ENCODE results near the gene CCDC191. TPM values are rescaled to one million over a fixed set of nuclear protein-coding genes. Genes with fewer than 3 reads are reported as not detected.
A peak's percentile ranks its signal among the peaks of the same experiment; 100 is the strongest.

The CCDC191 gene, protein sequence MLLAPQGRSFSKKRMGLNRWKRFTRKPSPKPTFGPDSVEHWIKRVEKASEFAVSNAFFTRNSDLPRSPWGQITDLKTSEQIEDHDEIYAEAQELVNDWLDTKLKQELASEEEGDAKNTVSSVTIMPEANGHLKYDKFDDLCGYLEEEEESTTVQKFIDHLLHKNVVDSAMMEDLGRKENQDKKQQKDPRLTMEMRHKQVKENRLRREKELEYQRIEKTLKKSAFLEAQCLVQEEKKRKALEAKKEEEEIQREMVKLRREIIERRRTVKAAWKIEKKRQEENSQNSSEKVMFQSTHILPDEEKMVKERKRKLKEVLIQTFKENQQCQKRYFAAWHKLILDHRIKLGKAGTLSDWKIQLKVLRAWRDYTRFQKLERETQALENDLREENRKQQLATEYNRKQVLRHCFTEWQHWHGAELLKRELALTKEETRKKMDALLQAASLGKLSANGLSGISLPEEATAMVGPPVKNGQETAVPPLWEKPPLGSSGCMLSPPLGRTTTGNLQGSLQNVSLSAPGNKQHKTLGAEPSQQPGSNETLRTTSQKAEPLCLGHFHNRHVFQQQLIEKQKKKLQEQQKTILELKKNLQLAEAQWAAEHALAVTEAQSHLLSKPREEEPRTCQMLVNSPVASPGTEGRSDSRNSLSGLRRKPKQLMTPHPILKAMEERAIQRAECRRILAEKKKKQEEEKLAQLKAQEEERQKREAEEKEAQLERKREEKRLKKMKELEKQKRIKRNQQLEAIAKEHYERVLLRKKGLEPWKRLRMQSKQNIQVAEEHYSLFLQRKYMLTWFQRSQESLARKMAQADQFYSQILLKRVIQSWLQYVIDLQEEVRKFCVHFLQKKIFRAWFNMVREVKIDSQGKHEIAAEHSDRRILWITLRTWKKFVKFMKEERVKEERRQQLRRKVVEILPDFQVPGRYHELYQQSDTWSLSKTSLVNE
- total RNA-seq (2014; rRNA removed; shearing (Covaris generic)) = 0.49 and 0.54 TPM in 2 replicates

- in situ Hi-C loops (cut with HindIII; ENCODE audit: low sequenced_read_pairs) = no loop called here
- peak; percentile 99 for DNase-seq (ENCODE audit: low spot score)
These were observed at the start of gene CCDC191, which contains the start of gene QTRT2 for GRCh38 chr3:114056130-114057010. TSS of gene CCDC191 (minus strand) at chr3:114056526. CDS start at chr3:114056466, 60 bp downstream. TSS of gene QTRT2 (plus strand) at chr3:114056737. CDS start at chr3:114065258, 8,521 bp downstream.

DNA sequence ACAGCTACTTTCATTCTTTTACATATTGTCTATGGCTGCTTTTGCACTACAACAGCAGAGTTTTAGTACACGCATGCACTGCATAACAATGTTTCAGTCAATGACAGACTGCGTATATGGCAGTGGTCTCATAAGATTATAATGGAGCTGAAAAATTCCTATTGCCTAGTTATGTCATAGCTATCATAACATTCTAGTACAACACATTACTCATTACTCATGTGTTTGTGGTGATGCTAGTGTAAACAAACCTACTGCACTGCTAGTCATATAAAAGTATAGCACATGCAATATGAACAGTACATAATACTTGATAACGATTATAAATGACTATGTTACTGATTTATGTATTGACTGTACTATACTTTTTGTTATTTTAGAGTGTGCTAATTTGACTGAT is 48.1 kb upstream of the CCDC191 start:
- no peak for DNase-seq (ENCODE audit: low spot score)
- in situ Hi-C loops (cut with HindIII; ENCODE audit: low sequenced_read_pairs) = no loop called here

GRCh38 chr3:114103858-114104257 is 47.5 kb upstream of the CCDC191 start:
- in situ Hi-C loops (cut with HindIII; ENCODE audit: low sequenced_read_pairs) = no loop called here
- no peak for DNase-seq (ENCODE audit: low spot score)

- DNase-seq (ENCODE audit: low spot score) = no peak
- in situ Hi-C loops (cut with HindIII; ENCODE audit: low sequenced_read_pairs) = no loop called here
These were observed 46.9 kb upstream of the CCDC191 start for GRCh38 chr3:114103181-114103580.

DNA sequence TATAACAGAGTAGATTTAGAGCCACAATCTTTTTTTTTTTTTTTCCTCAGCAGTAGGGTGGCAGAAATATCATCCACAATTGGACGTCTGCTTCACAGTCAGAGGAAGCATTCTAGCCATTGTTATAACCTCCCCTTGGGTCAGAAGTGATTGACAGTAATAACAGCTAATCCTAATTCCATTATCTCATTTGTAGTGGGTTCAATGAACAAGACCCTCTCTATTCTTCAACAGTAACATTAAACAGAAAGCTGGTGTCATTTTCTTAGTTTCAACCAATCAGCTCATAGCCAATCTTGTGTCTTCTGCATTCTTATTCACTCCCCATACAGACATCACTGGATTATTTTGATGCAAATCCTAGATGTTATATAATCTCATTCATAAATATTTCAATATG is 44.8 kb upstream of the CCDC191 start:
- no peak for DNase-seq (ENCODE audit: low spot score)
- in situ Hi-C loops (cut with HindIII; ENCODE audit: low sequenced_read_pairs) = no loop called here

GRCh38 chr3:114095796-114096195 is 39.5 kb upstream of the CCDC191 start:
- in situ Hi-C loops (cut with HindIII; ENCODE audit: low sequenced_read_pairs) = no loop called here
- DNase-seq (ENCODE audit: low spot score) = no peak

DNA sequence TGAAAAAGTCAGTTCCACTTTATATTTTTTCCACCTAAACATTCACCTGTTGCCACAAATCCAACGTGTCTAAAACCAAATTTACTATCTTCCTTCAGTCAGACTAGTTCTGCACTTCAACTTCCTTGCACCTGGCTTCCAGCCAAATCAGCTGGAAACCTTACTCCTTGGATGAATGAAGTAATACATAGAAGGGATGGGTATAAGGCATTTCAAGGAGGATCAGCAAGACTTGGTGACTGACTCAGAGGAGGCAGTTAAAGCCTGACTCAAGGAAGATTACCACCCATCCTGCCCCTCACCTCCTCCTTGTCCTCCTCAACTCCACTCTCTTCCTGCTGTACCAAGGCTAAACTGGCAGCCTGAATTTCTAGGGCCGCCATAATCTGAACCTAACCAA is 37.3 kb upstream of the CCDC191 start:
- DNase-seq (ENCODE audit: low spot score) = peak; percentile 2
- in situ Hi-C loops (cut with HindIII; ENCODE audit: low sequenced_read_pairs) = no loop called here

- in situ Hi-C loops (cut with HindIII; ENCODE audit: low sequenced_read_pairs) = no loop called here
- no peak for DNase-seq (ENCODE audit: low spot score)
These were observed 36.7 kb upstream of the CCDC191 start for GRCh38 chr3:114093016-114093380.

- in situ Hi-C loops (cut with HindIII; ENCODE audit: low sequenced_read_pairs) = no loop called here
- no peak for DNase-seq (ENCODE audit: low spot score)
These were observed 36.1 kb upstream of the CCDC191 start for GRCh38 chr3:114092151-114093015.

DNA sequence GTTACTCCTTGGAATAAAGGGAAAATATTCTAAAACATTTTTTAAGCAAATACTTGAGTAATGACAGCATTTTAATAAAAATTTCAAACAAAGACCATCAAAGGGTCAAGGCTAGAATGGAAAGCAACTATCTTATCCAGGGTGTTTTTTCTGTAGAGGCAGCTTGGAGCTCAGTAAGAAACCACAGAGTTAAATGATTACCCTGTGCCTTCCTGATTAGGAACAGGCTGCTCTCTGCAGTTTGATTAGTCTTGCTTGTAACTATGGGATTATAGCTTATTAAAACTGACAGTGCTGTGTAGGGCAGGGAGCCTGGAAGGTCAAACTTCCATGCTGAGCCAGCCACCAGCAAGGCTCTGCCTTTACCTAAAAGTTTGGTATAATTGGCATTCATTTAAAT is 33.3 kb upstream of the CCDC191 start:
- no peak for DNase-seq (ENCODE audit: low spot score)
- in situ Hi-C loops (cut with HindIII; ENCODE audit: low sequenced_read_pairs) = no loop called here

- DNase-seq (ENCODE audit: low spot score) = no peak
- in situ Hi-C loops (cut with HindIII; ENCODE audit: low sequenced_read_pairs) = no loop called here
These were observed 30.0 kb upstream of the CCDC191 start for GRCh38 chr3:114086356-114086755.

GRCh38 chr3:114083112-114083511 is 26.8 kb upstream of the CCDC191 start:
- in situ Hi-C loops (cut with HindIII; ENCODE audit: low sequenced_read_pairs) = no loop called here
- DNase-seq (ENCODE audit: low spot score) = no peak

- in situ Hi-C loops (cut with HindIII; ENCODE audit: low sequenced_read_pairs) = no loop called here
- no peak for DNase-seq (ENCODE audit: low spot score)
These were observed 24.7 kb upstream of the CCDC191 start for GRCh38 chr3:114081037-114081436.

DNA sequence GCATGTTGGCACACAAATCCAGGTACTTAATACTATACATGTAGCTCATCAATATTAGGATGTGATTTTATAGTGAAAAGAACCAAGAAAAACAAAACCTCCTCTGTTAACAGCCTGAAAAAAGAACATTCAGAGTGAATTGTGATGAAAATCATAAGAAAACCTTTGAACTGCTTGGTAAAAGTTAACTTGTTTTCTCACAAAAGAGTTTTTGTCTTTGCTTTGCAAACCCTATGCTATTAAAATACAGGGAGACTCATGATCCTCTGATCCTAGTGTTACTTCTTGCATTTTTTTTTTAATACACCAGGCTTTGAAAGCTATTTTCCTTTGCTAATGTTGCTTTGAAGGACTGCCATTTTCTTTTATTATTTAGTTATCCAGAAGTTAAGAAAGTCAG is 23.9 kb upstream of the CCDC191 start:
- no peak for DNase-seq (ENCODE audit: low spot score)
- in situ Hi-C loops (cut with HindIII; ENCODE audit: low sequenced_read_pairs) = no loop called here

DNA sequence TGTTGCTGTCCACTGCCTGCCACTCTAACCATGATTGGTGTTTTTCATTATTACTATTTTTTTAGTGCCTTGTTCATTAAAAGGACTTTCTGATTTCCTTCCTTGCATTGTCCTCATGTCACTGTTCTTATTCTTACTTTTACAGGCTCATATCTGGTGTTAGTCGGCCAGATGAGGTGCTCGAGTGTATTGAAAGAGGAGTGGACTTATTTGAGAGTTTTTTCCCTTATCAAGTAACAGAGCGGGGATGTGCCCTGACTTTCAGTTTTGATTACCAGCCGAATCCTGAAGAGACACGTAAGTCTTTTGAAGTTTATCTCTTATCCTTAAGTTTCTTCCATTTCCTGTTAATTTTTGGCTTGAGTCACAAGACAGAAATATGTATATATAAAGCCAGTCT is 23.4 kb upstream of the CCDC191 start:
- DNase-seq (ENCODE audit: low spot score) = no peak
- in situ Hi-C loops (cut with HindIII; ENCODE audit: low sequenced_read_pairs) = no loop called here

DNA sequence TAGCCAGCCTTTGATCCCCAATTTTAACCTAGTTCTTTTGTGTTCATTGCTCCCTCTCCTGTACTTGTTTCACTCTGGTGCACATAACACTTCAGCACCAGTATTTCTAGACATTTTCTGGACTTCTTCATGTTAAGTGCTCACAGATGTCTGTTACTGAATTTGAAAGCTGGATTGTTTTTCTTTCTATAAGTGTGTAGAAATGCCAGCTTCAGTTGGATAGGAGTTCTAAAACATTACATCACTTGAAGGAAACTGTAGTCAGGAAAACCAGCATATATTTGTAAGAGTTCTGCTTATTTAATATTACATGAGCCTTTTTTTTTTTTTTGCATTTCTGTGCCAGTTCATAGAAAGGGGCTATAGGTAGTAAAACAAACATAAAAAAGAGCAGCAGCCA is 21.8 kb upstream of the CCDC191 start:
- no peak for DNase-seq (ENCODE audit: low spot score)
- in situ Hi-C loops (cut with HindIII; ENCODE audit: low sequenced_read_pairs) = no loop called here

DNA sequence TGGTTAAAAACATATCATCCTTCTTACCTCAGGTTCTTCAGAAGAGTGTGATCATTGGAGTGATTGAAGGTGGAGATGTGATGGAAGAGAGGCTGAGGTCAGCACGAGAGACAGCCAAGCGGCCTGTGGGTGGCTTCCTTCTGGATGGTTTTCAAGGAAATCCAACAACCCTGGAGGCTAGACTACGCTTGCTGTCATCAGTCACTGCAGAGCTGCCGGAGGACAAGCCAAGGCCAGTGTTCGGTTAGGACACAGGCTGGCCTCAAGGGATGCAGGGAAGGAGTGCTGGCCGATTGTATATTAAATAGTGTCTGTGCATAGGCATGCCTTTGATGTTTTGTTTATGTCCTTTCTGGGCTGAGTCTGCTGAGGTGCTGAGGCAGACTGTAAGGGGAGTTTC is 20.4 kb upstream of the CCDC191 start:
- in situ Hi-C loops (cut with HindIII; ENCODE audit: low sequenced_read_pairs) = no loop called here
- no peak for DNase-seq (ENCODE audit: low spot score)

DNA sequence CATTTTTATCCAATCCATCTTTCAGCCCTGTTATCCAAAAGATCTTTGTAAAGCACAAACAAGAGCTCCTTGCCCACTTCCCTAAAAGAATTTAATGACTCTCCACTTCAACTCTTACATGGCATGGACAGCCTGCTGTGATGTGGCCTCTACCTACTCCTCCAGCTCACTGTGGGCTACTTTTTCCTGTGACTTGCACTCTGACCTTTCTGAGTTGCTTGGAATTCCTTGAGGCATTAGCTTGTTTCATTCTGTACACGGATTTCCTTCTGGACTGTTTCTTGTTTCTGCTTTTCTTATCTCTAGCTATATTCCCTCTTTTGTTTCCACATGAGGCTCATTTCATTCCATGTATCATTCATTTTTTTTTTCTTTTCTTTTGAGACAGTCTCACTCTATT is 15.5 kb upstream of the CCDC191 start:
- in situ Hi-C loops (cut with HindIII; ENCODE audit: low sequenced_read_pairs) = no loop called here
- no peak for DNase-seq (ENCODE audit: low spot score)

Data from G401 (cell line).